Measurements from ENCODE around the gene NALCN.

NALCN gene

DNA sequence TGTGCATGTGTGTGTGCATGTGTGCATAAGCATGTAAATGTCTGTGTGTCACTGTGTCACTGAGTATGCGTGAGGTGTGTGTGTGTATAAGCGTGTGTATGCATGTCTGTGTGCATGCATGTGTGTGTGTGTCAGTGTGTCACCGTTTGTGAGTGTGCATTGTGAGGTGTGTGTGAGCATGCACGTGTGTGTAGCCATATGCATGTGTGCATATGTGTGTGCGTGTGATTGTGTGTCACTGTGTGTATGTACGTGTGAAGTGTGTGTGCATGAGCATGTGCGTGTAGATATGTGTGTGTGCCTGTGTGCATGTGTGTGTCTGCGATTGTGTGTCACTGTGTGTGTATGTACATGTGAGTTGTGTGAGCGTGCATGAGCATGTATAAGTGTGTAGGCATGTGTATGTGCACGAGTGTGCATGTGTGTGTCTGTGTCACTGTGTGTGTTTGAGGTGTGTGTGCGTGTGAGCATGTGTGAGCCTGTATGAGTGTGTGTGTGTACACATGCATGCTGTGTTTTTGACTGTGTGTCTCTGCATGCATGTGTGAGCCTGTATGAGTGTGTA is 144.5 kb downstream of the NALCN start:
- Histone ChIP-seq H3K4me2 (ENCODE audit: low read depth, low read length, poor library complexity, severe bottlenecking) (no peak overlapping the region), H3K9ac (ENCODE audit: low read length) (no peak overlapping the region), H3K4me3 (ENCODE audit: insufficient read depth, low read length, poor library complexity, severe bottlenecking) (no peak overlapping the region), H3K27me3 (ENCODE audit: low read length) (no peaks in the 10 kb centered on the region), H3F3A (ENCODE audit: insufficient read depth) (no peaks in the 10 kb centered on the region), H3K36me3 (ENCODE audit: low read length) (no peaks in the 10 kb centered on the region), H2AFZ (ENCODE audit: low read depth, low read length, severe bottlenecking) (no peak overlapping the region), H3K9me2 (replicated peaks; ENCODE audit: insufficient read depth, low read length) (no peaks in the 10 kb centered on the region), H3K27ac (ENCODE audit: low read depth, low read length) (no peak overlapping the region), H3K79me2 (ENCODE audit: insufficient read depth, low read length) (no peaks in the 10 kb centered on the region), H4K20me1 (ENCODE audit: low read depth, low read length) (no peaks in the 10 kb centered on the region), H3K9me3 (ENCODE audit: insufficient read depth, low read length) (no peaks in the 10 kb centered on the region)
- TF ChIP-seq EZH2phosphoT487 (conservative IDR thresholded peaks at IDR 0.05; ENCODE audit: low read length) (no peak), CTCF (IDR thresholded peaks at IDR 0.05; ENCODE audit: insufficient read depth, low read length, poor library complexity, severe bottlenecking) (no peak)

DNA sequence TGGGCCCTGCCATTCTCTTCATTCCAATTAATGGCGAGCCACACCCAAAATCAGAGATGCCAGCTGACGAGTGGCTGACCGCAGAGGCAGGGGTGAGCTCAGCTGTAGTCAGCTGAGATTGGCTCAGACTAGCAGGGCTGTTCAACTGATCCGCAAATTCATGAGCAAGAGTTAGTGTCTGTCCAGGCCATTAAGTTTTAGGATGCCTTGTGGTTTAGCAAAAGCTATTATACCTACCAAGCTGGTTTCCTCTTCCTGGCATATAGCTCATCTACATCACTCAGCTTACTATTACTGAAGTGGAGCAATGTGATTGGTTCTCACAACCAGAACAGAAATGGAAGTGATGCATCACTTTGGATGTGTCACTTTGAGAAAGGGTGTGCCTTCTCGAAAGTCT is 148.7 kb downstream of the NALCN start:
- Histone ChIP-seq H3K79me2 (ENCODE audit: insufficient read depth, low read length) (no peaks in the 10 kb centered on the region), H3K36me3 (ENCODE audit: low read length) (no peaks in the 10 kb centered on the region), H3K4me3 (ENCODE audit: insufficient read depth, low read length, poor library complexity, severe bottlenecking) (no peak overlapping the region), H2AFZ (ENCODE audit: low read depth, low read length, severe bottlenecking) (no peak overlapping the region), H3K27me3 (ENCODE audit: low read length) (no peaks in the 10 kb centered on the region), H3K27ac (ENCODE audit: low read depth, low read length) (no peak overlapping the region), H3K9me2 (replicated peaks; ENCODE audit: insufficient read depth, low read length) (no peaks in the 10 kb centered on the region), H3F3A (ENCODE audit: insufficient read depth) (no peaks in the 10 kb centered on the region), H3K9me3 (ENCODE audit: insufficient read depth, low read length) (no peaks in the 10 kb centered on the region), H3K9ac (ENCODE audit: low read length) (no peak overlapping the region), H4K20me1 (ENCODE audit: low read depth, low read length) (no peaks in the 10 kb centered on the region), H3K4me2 (ENCODE audit: low read depth, low read length, poor library complexity, severe bottlenecking) (no peak overlapping the region)
- TF ChIP-seq EZH2phosphoT487 (conservative IDR thresholded peaks at IDR 0.05; ENCODE audit: low read length): no peak
- no peak for TF ChIP-seq CTCF (IDR thresholded peaks at IDR 0.05; ENCODE audit: insufficient read depth, low read length, poor library complexity, severe bottlenecking)

DNA sequence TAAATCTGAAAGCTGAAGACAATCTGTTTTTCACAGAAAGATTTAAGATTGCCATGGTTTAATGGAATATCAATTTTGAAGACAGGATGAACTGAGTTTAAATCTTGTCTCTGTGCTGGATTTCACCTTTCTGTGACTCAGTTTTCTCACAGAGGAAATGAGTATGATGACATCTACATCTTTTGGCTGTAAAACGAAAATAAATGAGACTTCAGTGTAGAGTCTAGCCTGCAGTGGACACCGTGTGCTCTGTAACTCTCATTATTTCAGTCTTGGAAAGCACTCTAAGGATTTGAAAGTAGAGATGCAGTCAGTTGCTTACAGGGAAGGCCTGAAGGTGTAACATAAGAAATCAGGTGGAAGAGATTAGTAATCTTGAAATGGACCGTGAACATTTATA is 150.4 kb downstream of the NALCN start:
- Histone ChIP-seq H3F3A (ENCODE audit: insufficient read depth) (no peaks in the 10 kb centered on the region), H3K36me3 (ENCODE audit: low read length) (no peaks in the 10 kb centered on the region), H3K27ac (ENCODE audit: low read depth, low read length) (no peak overlapping the region), H3K9ac (ENCODE audit: low read length) (no peak overlapping the region), H3K27me3 (ENCODE audit: low read length) (no peaks in the 10 kb centered on the region), H3K4me2 (ENCODE audit: low read depth, low read length, poor library complexity, severe bottlenecking) (no peak overlapping the region), H3K79me2 (ENCODE audit: insufficient read depth, low read length) (no peaks in the 10 kb centered on the region), H3K9me2 (replicated peaks; ENCODE audit: insufficient read depth, low read length) (no peaks in the 10 kb centered on the region), H3K9me3 (ENCODE audit: insufficient read depth, low read length) (no peaks in the 10 kb centered on the region), H3K4me3 (ENCODE audit: insufficient read depth, low read length, poor library complexity, severe bottlenecking) (no peak overlapping the region), H2AFZ (ENCODE audit: low read depth, low read length, severe bottlenecking) (no peak overlapping the region), H4K20me1 (ENCODE audit: low read depth, low read length) (no peaks in the 10 kb centered on the region)
- TF ChIP-seq CTCF (IDR thresholded peaks at IDR 0.05; ENCODE audit: insufficient read depth, low read length, poor library complexity, severe bottlenecking) (no peak), EZH2phosphoT487 (conservative IDR thresholded peaks at IDR 0.05; ENCODE audit: low read length) (no peak)

Measured in SU-DHL-6 (cell line).